ENCODE measurements around the gene ACY1. TPM values are rescaled to one million over a fixed set of nuclear protein-coding genes. Genes with fewer than 3 reads are reported as not detected.
A peak's percentile ranks its signal among the peaks of the same experiment; 100 is the strongest.

Gene ACY1
- total and polyA plus RNA-seq, 2 of the 13 experiments (the other 11 are each of a cell fraction or from before 2014, with no cell fraction given): 113 to 162 TPM

DNA sequence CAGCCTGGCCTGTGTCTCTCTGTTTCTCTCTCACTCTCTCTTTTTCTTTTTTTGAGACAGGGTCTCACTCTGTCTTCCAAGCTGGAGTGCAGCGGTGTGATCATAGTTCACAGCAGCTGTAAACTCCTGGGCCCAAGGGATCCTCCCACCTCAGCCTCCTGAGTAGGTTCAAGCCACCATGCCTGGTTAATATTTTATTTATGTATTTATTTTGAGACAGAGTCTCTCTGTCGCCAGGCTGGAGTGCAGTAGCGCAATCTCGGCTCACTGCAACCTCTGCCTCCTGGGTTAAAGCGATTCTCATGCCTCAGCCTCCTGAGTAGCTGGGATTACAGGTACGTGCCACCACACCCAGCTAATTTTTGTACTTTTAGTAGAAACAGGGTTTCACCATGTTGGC lies 50.4 kb downstream of the ACY1 start (continued):
- TF ChIP-seq MIER3 (CRISPR knock-in tag; IDR thresholded peaks at IDR 0.05; ENCODE audit: borderline replicate concordance) (0 out of 2 replicates have a peak, but pooled peaks have one; percentile 20), ZSCAN30 (CRISPR knock-in tag; IDR thresholded peaks at IDR 0.05) (peak; percentile 79; the same call in 1 of the 2 replicates), CEBPG (CRISPR knock-in tag; IDR thresholded peaks at IDR 0.05) (peak; percentile 50), NR2C2 (CRISPR knock-in tag; IDR thresholded peaks at IDR 0.05; ENCODE audit: borderline replicate concordance) (peak; percentile 20; the same call in 1 of the 2 replicates), ZNF724P (CRISPR knock-in tag; IDR thresholded peaks at IDR 0.05; ENCODE audit: borderline replicate concordance) (0 out of 2 replicates have a peak, but pooled peaks have one; percentile 11), NR2F6 (IDR thresholded peaks at IDR 0.05) (peak; percentile 7; the same call in 1 of the 2 replicates), NR2F6 (CRISPR knock-in tag; IDR thresholded peaks at IDR 0.05) (0 out of 2 replicates have a peak, but pooled peaks have one; percentile 8), SP5 (CRISPR knock-in tag; IDR thresholded peaks at IDR 0.05; ENCODE audit: borderline replicate concordance, low read depth) (peak; percentile 69)
- TF ChIP-seq, protein P1, sequence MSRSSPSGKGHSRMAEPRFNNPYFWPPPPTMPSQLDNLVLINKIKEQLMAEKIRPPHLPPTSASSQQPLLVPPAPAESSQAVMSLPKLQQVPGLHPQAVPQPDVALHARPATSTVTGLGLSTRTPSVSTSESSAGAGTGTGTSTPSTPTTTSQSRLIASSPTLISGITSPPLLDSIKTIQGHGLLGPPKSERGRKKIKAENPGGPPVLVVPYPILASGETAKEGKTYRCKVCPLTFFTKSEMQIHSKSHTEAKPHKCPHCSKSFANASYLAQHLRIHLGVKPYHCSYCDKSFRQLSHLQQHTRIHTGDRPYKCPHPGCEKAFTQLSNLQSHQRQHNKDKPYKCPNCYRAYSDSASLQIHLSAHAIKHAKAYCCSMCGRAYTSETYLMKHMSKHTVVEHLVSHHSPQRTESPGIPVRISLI (CRISPR knock-in tag; IDR thresholded peaks at IDR 0.05; ENCODE audit: borderline replicate concordance): peak; percentile 9; the same call in 1 of the 2 replicates
- TF ChIP-seq, protein P2, sequence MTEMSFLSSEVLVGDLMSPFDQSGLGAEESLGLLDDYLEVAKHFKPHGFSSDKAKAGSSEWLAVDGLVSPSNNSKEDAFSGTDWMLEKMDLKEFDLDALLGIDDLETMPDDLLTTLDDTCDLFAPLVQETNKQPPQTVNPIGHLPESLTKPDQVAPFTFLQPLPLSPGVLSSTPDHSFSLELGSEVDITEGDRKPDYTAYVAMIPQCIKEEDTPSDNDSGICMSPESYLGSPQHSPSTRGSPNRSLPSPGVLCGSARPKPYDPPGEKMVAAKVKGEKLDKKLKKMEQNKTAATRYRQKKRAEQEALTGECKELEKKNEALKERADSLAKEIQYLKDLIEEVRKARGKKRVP (CRISPR knock-in tag; IDR thresholded peaks at IDR 0.05): 0 out of 4 replicates have a peak, but pooled peaks of 1 of the 2 experiments have one; percentile 28
- TF ChIP-seq, protein P3, sequence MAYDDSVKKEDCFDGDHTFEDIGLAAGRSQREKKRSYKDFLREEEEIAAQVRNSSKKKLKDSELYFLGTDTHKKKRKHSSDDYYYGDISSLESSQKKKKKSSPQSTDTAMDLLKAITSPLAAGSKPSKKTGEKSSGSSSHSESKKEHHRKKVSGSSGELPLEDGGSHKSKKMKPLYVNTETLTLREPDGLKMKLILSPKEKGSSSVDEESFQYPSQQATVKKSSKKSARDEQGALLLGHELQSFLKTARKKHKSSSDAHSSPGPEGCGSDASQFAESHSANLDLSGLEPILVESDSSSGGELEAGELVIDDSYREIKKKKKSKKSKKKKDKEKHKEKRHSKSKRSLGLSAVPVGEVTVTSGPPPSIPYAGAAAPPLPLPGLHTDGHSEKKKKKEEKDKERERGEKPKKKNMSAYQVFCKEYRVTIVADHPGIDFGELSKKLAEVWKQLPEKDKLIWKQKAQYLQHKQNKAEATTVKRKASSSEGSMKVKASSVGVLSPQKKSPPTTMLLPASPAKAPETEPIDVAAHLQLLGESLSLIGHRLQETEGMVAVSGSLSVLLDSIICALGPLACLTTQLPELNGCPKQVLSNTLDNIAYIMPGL (CRISPR knock-in tag; IDR thresholded peaks at IDR 0.05; ENCODE audit: borderline replicate concordance in 1 of 2, low read depth in 1 of 2): 0 out of 4 replicates have a peak, but pooled peaks of 1 of the 2 experiments have one; percentile 30
- TF ChIP-seq, protein P4, sequence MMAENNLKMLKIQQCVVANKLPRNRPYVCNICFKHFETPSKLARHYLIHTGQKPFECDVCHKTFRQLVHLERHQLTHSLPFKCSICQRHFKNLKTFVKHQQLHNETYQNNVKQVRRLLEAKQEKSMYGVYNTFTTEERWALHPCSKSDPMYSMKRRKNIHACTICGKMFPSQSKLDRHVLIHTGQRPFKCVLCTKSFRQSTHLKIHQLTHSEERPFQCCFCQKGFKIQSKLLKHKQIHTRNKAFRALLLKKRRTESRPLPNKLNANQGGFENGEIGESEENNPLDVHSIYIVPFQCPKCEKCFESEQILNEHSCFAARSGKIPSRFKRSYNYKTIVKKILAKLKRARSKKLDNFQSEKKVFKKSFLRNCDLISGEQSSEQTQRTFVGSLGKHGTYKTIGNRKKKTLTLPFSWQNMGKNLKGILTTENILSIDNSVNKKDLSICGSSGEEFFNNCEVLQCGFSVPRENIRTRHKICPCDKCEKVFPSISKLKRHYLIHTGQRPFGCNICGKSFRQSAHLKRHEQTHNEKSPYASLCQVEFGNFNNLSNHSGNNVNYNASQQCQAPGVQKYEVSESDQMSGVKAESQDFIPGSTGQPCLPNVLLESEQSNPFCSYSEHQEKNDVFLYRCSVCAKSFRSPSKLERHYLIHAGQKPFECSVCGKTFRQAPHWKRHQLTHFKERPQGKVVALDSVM (CRISPR knock-in tag; IDR thresholded peaks at IDR 0.05): peak; percentile 97
- TF ChIP-seq, protein P5, sequence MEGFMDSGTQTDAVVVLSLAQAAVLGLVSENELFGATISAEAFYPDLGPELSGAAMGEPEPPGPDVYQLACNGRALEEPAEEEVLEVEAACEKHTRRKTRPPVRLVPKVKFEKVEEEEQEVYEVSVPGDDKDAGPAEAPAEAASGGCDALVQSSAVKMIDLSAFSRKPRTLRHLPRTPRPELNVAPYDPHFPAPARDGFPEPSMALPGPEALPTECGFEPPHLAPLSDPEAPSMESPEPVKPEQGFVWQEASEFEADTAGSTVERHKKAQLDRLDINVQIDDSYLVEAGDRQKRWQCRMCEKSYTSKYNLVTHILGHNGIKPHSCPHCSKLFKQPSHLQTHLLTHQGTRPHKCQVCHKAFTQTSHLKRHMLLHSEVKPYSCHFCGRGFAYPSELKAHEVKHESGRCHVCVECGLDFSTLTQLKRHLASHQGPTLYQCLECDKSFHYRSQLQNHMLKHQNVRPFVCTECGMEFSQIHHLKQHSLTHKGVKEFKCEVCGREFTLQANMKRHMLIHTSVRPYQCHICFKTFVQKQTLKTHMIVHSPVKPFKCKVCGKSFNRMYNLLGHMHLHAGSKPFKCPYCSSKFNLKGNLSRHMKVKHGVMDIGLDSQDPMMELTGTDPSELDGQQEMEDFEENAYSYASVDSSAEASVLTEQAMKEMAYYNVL (CRISPR knock-in tag; IDR thresholded peaks at IDR 0.05; ENCODE audit: borderline replicate concordance): 0 out of 2 replicates have a peak, but pooled peaks have one; percentile 34
- TF ChIP-seq, protein P6, sequence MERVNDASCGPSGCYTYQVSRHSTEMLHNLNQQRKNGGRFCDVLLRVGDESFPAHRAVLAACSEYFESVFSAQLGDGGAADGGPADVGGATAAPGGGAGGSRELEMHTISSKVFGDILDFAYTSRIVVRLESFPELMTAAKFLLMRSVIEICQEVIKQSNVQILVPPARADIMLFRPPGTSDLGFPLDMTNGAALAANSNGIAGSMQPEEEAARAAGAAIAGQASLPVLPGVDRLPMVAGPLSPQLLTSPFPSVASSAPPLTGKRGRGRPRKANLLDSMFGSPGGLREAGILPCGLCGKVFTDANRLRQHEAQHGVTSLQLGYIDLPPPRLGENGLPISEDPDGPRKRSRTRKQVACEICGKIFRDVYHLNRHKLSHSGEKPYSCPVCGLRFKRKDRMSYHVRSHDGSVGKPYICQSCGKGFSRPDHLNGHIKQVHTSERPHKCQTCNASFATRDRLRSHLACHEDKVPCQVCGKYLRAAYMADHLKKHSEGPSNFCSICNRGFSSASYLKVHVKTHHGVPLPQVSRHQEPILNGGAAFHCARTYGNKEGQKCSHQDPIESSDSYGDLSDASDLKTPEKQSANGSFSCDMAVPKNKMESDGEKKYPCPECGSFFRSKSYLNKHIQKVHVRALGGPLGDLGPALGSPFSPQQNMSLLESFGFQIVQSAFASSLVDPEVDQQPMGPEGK (CRISPR knock-in tag; IDR thresholded peaks at IDR 0.05): 0 out of 2 replicates have a peak, but pooled peaks have one; percentile 15

Measured in HepG2 (cell line).